SK-N-SH treated with all-trans-retinoic acid at 6 μM for 48 hours (cell line): ENCODE data around the gene ORC3.

Experiments used
- ATAC-seq: fragments of 200-7000 bp; cut with Tn5 transposase; 3 replicates; pipeline ENCODE4 v1.9.1; 2020; ENCODE audit warnings: mild to moderate bottlenecking, moderate library complexity
- ARNTL ChIP-seq: fragments of 450-650 bp; formaldehyde crosslinking; IDR thresholded peaks from 2 replicates; pipeline ENCODE4 v1.5.0; 2020; ENCODE audit warnings: low read depth, mild to moderate bottlenecking, moderate library complexity, borderline replicate concordance
- BACH2 ChIP-seq: fragments of 250-450 bp; sonication (Bioruptor Pico); IDR thresholded peaks from 2 replicates; pipeline ENCODE4 v1.9.0; 2021; ENCODE audit warnings: mild to moderate bottlenecking, borderline replicate concordance
- CSDC2 ChIP-seq: fragments of 250-450 bp; sonication (Bioruptor Pico); IDR thresholded peaks from 2 replicates; pipeline ENCODE4 v1.5.0; 2020; ENCODE audit warnings: mild to moderate bottlenecking, moderate library complexity
- ESRRG ChIP-seq: fragments of 250-450 bp; sonication (Bioruptor Pico); IDR thresholded peaks from 2 replicates; pipeline ENCODE4 v1.6.1; 2021; ENCODE audit warnings: mild to moderate bottlenecking
- GLIS3 ChIP-seq: fragments of 250-450 bp; sonication (Bioruptor Pico); IDR thresholded peaks from 2 replicates; pipeline ENCODE4 v1.5.0; 2020; ENCODE audit warnings: mild to moderate bottlenecking, moderate library complexity
- ISL1 ChIP-seq: fragments of 250-450 bp; sonication (Bioruptor Pico); IDR thresholded peaks from 2 replicates; pipeline ENCODE4 v2.1.2; 2022; ENCODE audit warnings: mild to moderate bottlenecking, moderate library complexity
- OSR1 ChIP-seq: fragments of 250-450 bp; sonication (Bioruptor Pico); IDR thresholded peaks from 2 replicates; pipeline ENCODE4 v1.8.0; 2022; ENCODE audit warnings: moderate library complexity, mild to moderate bottlenecking, inconsistent platforms
- PPARA ChIP-seq: fragments of 250-450 bp; sonication (Bioruptor Pico); IDR thresholded peaks from 2 replicates; pipeline ENCODE4 v1.5.0; 2020; ENCODE audit warnings: mild to moderate bottlenecking, borderline replicate concordance
- RARB ChIP-seq: fragments of 250-450 bp; sonication (Bioruptor Pico); IDR thresholded peaks from 2 replicates; pipeline ENCODE4 v1.8.0; 2021; ENCODE audit warnings: mild to moderate bottlenecking, moderate library complexity
- SNAI2 ChIP-seq: fragments of 250-450 bp; sonication (Bioruptor Pico); IDR thresholded peaks from 2 replicates; pipeline ENCODE4 v1.5.0; 2020; ENCODE audit warnings: mild to moderate bottlenecking, moderate library complexity
- TCF4 ChIP-seq: fragments of 250-450 bp; sonication (Bioruptor Pico); IDR thresholded peaks from 2 replicates; pipeline ENCODE4 v1.8.0; 2021; ENCODE audit warnings: mild to moderate bottlenecking, moderate library complexity, borderline replicate concordance
- TOX ChIP-seq: fragments of 250-450 bp; sonication (Bioruptor Pico); IDR thresholded peaks from 2 replicates; pipeline ENCODE4 v1.8.0; 2021; ENCODE audit warnings: mild to moderate bottlenecking, moderate library complexity, borderline replicate concordance
- ZC3H10 ChIP-seq: fragments of 250-450 bp; sonication (Bioruptor Pico); IDR thresholded peaks from 2 replicates; pipeline ENCODE4 v1.5.1; 2021; ENCODE audit warnings: mild to moderate bottlenecking, moderate library complexity
- ZFP3 ChIP-seq: fragments of 250-450 bp; sonication (Bioruptor Pico); IDR thresholded peaks from 2 replicates; pipeline ENCODE4 v1.5.0; 2020; ENCODE audit warnings: mild to moderate bottlenecking, moderate library complexity
- ZFP30 ChIP-seq: fragments of 450-650 bp; formaldehyde crosslinking; IDR thresholded peaks from 2 replicates; pipeline ENCODE4 v1.5.0; 2022; ENCODE audit warnings: mild to moderate bottlenecking, moderate library complexity
- ZNF565 ChIP-seq: fragments of 450-650 bp; formaldehyde crosslinking; conservative IDR thresholded peaks from 2 replicates; pipeline ENCODE4 v1.5.0; 2020; ENCODE audit warnings: low read depth, mild to moderate bottlenecking, moderate library complexity
- ZNF70 ChIP-seq: fragments of 450-650 bp; formaldehyde crosslinking; IDR thresholded peaks from 2 replicates; pipeline ENCODE4 v1.5.0; 2020; ENCODE audit warnings: mild to moderate bottlenecking, moderate library complexity
- ZNF8 ChIP-seq: fragments of 450-650 bp; formaldehyde crosslinking; IDR thresholded peaks from 2 replicates; pipeline ENCODE4 v1.5.0; 2020; ENCODE audit warnings: mild to moderate bottlenecking, moderate library complexity
- TF ChIP-seq, protein P1 (sequence below): fragments of 250-450 bp; sonication (Bioruptor Pico); IDR thresholded peaks from 2 replicates; pipeline ENCODE4 v1.8.0; 2021; ENCODE audit warnings: low read depth, mild to moderate bottlenecking, moderate library complexity, borderline replicate concordance
- TF ChIP-seq, protein P2 (sequence below): fragments of 250-450 bp; sonication (Bioruptor Pico); IDR thresholded peaks from 2 replicates; pipeline ENCODE4 v1.8.0; 2020; ENCODE audit warnings: mild to moderate bottlenecking, moderate library complexity, borderline replicate concordance
- TF ChIP-seq, protein P3 (sequence below): fragments of 250-450 bp; sonication (Bioruptor Pico); IDR thresholded peaks from 2 replicates; pipeline ENCODE4 v1.5.1; 2020; ENCODE audit warnings: low read depth, mild to moderate bottlenecking, moderate library complexity
- TF ChIP-seq, protein P4 (sequence below): fragments of 250-450 bp; sonication (Bioruptor Pico); IDR thresholded peaks from 2 replicates; pipeline ENCODE4 v1.5.1; 2021; ENCODE audit warnings: mild to moderate bottlenecking, moderate library complexity
- TF ChIP-seq, protein P5 (sequence below): fragments of 250-450 bp; sonication (Bioruptor Pico); IDR thresholded peaks from 2 replicates; pipeline ENCODE4 v1.5.0; 2020; ENCODE audit warnings: mild to moderate bottlenecking, moderate library complexity

ORC3 gene

DNA sequence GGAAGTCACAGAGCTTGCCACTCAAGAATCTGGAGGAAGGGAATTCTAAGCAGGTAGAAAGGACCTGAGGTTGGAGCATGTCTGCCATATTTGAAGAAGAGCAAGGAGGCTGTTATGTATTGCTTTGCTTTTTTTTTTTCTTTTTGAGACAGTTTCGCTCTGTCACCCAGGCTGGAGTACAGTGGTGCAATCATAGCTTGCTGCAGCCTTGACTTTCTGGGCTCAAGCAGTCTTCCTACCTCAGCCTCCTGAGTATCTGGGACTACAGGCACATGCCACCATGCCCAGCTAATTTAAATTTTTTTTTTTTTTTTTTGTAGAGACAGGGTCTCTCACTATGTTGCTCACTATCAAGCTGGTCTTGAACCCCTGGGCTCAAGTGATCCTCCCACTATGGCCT lies 40.8 kb downstream of the ORC3 start:
- ATAC-seq, result no peak
- TF ChIP-seq PPARA (CRISPR knock-in tag) (no peak), ESRRG (CRISPR knock-in tag) (no peak), BACH2 (CRISPR knock-in tag) (no peak), TCF4 (CRISPR knock-in tag) (no peak), ZNF70 (CRISPR knock-in tag) (no peak), ZNF565 (no peak), CSDC2 (no peak)

DNA sequence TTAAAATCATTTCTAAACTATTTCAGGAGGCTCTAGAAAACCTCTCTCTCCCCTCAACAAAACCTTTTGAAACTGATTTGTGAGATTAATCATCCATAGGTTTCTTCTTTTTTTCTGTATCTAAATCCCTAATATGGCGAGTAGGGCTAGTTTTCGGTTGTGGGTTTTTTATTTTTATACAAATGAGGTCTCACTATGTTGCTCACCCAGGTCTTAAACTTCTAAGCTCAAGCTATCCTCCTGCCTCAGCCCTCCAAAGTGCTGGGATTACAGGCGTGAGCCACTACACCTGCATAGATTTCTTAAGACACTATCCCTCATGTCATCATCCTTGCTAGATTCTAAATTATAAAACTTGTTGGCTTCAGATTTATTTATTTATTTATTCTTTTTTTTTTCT lies 43.9 kb downstream of the ORC3 start:
- ATAC-seq, result no peak
- TF ChIP-seq TOX (CRISPR knock-in tag), result no peak
- TF ChIP-seq ISL1, result no peak
- TF ChIP-seq, protein P1, sequence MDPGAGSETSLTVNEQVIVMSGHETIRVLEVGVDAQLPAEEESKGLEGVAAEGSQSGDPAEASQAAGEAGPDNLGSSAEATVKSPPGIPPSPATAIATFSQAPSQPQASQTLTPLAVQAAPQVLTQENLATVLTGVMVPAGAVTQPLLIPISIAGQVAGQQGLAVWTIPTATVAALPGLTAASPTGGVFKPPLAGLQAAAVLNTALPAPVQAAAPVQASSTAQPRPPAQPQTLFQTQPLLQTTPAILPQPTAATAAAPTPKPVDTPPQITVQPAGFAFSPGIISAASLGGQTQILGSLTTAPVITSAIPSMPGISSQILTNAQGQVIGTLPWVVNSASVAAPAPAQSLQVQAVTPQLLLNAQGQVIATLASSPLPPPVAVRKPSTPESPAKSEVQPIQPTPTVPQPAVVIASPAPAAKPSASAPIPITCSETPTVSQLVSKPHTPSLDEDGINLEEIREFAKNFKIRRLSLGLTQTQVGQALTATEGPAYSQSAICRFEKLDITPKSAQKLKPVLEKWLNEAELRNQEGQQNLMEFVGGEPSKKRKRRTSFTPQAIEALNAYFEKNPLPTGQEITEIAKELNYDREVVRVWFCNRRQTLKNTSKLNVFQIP, result no peak
- TF ChIP-seq SNAI2, result no peak
- no peak for TF ChIP-seq CSDC2
- TF ChIP-seq, protein P2, sequence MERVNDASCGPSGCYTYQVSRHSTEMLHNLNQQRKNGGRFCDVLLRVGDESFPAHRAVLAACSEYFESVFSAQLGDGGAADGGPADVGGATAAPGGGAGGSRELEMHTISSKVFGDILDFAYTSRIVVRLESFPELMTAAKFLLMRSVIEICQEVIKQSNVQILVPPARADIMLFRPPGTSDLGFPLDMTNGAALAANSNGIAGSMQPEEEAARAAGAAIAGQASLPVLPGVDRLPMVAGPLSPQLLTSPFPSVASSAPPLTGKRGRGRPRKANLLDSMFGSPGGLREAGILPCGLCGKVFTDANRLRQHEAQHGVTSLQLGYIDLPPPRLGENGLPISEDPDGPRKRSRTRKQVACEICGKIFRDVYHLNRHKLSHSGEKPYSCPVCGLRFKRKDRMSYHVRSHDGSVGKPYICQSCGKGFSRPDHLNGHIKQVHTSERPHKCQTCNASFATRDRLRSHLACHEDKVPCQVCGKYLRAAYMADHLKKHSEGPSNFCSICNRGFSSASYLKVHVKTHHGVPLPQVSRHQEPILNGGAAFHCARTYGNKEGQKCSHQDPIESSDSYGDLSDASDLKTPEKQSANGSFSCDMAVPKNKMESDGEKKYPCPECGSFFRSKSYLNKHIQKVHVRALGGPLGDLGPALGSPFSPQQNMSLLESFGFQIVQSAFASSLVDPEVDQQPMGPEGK (CRISPR knock-in tag), result no peak

DNA sequence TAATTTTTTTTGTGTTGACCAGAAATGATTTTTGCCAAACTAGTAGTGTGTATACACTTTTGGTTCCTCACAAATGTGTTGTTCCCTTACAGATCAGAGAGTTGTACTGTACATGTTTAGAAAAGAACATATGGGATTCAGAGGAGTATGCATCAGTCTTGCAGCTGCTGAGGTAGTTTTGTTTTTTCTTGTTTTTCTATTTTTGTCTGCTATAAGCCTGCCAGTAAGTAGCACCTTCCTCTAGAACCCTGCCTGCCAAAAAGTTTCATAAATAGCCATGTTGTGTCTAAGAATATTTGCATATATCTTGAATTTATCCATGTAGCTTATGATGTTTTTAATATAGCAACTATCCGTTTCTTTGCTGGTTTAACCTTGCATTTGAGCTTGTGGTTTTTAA lies 46.4 kb downstream of the ORC3 start:
- TF ChIP-seq ZFP3 (CRISPR knock-in tag), result no peak
- TF ChIP-seq, protein P1, result no peak
- no peak for TF ChIP-seq ISL1
- TF ChIP-seq, protein P3, sequence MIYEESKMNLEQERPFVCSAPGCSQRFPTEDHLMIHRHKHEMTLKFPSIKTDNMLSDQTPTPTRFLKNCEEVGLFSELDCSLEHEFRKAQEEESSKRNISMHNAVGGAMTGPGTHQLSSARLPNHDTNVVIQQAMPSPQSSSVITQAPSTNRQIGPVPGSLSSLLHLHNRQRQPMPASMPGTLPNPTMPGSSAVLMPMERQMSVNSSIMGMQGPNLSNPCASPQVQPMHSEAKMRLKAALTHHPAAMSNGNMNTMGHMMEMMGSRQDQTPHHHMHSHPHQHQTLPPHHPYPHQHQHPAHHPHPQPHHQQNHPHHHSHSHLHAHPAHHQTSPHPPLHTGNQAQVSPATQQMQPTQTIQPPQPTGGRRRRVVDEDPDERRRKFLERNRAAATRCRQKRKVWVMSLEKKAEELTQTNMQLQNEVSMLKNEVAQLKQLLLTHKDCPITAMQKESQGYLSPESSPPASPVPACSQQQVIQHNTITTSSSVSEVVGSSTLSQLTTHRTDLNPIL (CRISPR knock-in tag), result no peak
- TF ChIP-seq ZC3H10 (CRISPR knock-in tag), result no peak
- no peak for TF ChIP-seq SNAI2
- no peak for TF ChIP-seq ARNTL (CRISPR knock-in tag)
- TF ChIP-seq OSR1 (CRISPR knock-in tag), result no peak
- TF ChIP-seq PPARA (CRISPR knock-in tag), result no peak
- TF ChIP-seq ZFP30 (CRISPR knock-in tag), result no peak
- TF ChIP-seq CSDC2, result no peak
- TF ChIP-seq, protein P4, sequence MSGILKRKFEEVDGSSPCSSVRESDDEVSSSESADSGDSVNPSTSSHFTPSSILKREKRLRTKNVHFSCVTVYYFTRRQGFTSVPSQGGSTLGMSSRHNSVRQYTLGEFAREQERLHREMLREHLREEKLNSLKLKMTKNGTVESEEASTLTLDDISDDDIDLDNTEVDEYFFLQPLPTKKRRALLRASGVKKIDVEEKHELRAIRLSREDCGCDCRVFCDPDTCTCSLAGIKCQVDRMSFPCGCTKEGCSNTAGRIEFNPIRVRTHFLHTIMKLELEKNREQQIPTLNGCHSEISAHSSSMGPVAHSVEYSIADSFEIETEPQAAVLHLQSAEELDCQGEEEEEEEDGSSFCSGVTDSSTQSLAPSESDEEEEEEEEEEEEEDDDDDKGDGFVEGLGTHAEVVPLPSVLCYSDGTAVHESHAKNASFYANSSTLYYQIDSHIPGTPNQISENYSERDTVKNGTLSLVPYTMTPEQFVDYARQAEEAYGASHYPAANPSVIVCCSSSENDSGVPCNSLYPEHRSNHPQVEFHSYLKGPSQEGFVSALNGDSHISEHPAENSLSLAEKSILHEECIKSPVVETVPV (CRISPR knock-in tag), result no peak
- TF ChIP-seq, protein P5, sequence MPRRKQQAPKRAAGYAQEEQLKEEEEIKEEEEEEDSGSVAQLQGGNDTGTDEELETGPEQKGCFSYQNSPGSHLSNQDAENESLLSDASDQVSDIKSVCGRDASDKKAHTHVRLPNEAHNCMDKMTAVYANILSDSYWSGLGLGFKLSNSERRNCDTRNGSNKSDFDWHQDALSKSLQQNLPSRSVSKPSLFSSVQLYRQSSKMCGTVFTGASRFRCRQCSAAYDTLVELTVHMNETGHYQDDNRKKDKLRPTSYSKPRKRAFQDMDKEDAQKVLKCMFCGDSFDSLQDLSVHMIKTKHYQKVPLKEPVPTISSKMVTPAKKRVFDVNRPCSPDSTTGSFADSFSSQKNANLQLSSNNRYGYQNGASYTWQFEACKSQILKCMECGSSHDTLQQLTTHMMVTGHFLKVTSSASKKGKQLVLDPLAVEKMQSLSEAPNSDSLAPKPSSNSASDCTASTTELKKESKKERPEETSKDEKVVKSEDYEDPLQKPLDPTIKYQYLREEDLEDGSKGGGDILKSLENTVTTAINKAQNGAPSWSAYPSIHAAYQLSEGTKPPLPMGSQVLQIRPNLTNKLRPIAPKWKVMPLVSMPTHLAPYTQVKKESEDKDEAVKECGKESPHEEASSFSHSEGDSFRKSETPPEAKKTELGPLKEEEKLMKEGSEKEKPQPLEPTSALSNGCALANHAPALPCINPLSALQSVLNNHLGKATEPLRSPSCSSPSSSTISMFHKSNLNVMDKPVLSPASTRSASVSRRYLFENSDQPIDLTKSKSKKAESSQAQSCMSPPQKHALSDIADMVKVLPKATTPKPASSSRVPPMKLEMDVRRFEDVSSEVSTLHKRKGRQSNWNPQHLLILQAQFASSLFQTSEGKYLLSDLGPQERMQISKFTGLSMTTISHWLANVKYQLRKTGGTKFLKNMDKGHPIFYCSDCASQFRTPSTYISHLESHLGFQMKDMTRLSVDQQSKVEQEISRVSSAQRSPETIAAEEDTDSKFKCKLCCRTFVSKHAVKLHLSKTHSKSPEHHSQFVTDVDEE (CRISPR knock-in tag), result no peak
- TF ChIP-seq ZNF8 (CRISPR knock-in tag), result no peak
- no peak for TF ChIP-seq GLIS3 (CRISPR knock-in tag)
- no peak for TF ChIP-seq ESRRG (CRISPR knock-in tag)
- TF ChIP-seq BACH2 (CRISPR knock-in tag), result no peak
- TF ChIP-seq ZNF70 (CRISPR knock-in tag), result no peak
- no peak for TF ChIP-seq RARB
- TF ChIP-seq, all 23 proteins: peak for 0
- no peak for ATAC-seq
